Loucy (cell line): Measurements from ENCODE around the gene DRD2.

Experiments used
- EZH2phosphoT487 ChIP-seq: fragments of 200-600 bp; IDR thresholded peaks from 2 replicates; pipeline ENCODE4 v1.6.1; 2018; ENCODE audit warnings: antibody characterized with exemption, mild to moderate bottlenecking, moderate library complexity, borderline replicate concordance
- TF ChIP-seq, protein P1 (sequence below): fragments of 200-600 bp; sonication (generic); conservative IDR thresholded peaks from 2 replicates; pipeline ENCODE4 v1.5.1; 2014; ENCODE audit warnings: mild to moderate bottlenecking, antibody characterized with exemption, low read length

DNA sequence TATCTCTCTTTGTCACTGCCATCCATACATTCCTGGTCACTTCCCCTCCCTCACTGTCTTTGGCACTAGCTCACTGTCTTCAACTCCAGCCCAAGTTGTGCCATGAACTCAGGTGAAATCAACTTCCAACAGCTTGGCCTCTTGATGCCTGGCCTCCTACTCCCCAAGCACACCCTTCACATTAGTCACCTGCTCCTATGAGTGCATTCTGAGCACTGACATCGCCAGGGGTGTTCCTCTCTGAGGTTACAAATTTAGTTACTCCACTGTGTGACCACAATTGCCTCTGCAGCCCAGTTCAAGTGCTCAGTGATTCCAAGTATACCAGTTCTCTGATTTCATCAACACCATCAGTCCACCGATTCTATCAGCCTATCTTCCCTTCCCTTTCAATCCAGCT is 10.8 kb downstream of the DRD2 start:
- TF ChIP-seq, protein P1, sequence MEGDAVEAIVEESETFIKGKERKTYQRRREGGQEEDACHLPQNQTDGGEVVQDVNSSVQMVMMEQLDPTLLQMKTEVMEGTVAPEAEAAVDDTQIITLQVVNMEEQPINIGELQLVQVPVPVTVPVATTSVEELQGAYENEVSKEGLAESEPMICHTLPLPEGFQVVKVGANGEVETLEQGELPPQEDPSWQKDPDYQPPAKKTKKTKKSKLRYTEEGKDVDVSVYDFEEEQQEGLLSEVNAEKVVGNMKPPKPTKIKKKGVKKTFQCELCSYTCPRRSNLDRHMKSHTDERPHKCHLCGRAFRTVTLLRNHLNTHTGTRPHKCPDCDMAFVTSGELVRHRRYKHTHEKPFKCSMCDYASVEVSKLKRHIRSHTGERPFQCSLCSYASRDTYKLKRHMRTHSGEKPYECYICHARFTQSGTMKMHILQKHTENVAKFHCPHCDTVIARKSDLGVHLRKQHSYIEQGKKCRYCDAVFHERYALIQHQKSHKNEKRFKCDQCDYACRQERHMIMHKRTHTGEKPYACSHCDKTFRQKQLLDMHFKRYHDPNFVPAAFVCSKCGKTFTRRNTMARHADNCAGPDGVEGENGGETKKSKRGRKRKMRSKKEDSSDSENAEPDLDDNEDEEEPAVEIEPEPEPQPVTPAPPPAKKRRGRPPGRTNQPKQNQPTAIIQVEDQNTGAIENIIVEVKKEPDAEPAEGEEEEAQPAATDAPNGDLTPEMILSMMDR, result no peak
- TF ChIP-seq EZH2phosphoT487, result no peak
